WERI-Rb-1 (cell line): ENCODE measurements around the gene CDYL.

Source experiments
- DNase-seq: peaks from one replicate; pipeline ENCODE4 v3.0.0-alpha.2; 2020
- H3K27ac ChIP-seq: fragments of 250-450 bp; sonication (Bioruptor Pico); 2 replicates; pipeline ENCODE4 v1.5.1; 2020; ENCODE audit warnings: mild to moderate bottlenecking, moderate library complexity
- H3K27me3 ChIP-seq: fragments of 250-450 bp; sonication (Bioruptor Pico); 2 replicates; pipeline ENCODE4 v1.5.1; 2021; ENCODE audit warnings: mild to moderate bottlenecking, low read depth, moderate library complexity; ENCODE audit not compliant: insufficient read depth, severe bottlenecking
- H3K36me3 ChIP-seq: fragments of 250-450 bp; sonication (Bioruptor Pico); 2 replicates; pipeline ENCODE4 v1.5.1; 2020; ENCODE audit warnings: mild to moderate bottlenecking, moderate library complexity
- H3K4me3 ChIP-seq: 2 replicates; pipeline ENCODE4 v1.5.1; 2011; ENCODE audit warnings: low read depth, mild to moderate bottlenecking, control low read depth, low read length
- H3K9me3 ChIP-seq: fragments of 250-450 bp; sonication (Bioruptor Pico); 2 replicates; pipeline ENCODE4 v1.5.1; 2021; ENCODE audit warnings: mild to moderate bottlenecking, moderate library complexity; ENCODE audit not compliant: severe bottlenecking
- CTCF ChIP-seq: IDR thresholded peaks from 2 replicates; pipeline ENCODE4 v1.5.1; 2011; ENCODE audit warnings: low read depth, mild to moderate bottlenecking, control low read depth, inconsistent platforms, low read length

Gene CDYL

GRCh38 chr6:4904461-4905025 is 128.3 kb downstream of the CDYL start:
- Histone ChIP-seq H3K36me3 (no peaks in the 10 kb centered on the region; the same call in none of the 2 replicates), H3K27me3 (no peaks in the 10 kb centered on the region)
- no peak for TF ChIP-seq CTCF

DNA sequence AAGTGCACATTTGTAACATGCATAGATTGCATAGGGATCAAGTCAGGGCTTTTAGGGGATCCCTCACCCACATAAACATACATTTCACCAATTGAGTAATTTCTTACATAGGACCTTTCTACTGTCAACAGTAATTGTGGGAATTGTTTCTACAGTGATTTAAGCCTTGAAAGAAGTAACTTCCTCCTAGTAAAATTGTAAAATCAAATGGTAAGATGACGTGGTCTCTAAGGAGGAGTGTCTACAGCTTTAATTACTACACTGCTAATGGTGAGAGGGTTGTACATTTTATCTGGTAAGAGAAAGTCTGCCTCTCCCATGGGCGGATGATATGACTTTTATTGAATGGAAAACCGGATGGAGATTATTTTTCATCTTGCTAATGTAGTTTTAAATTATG is 129.6 kb downstream of the CDYL start:
- H3K4me3 ChIP-seq = no peak overlapping the region
- H3K27ac ChIP-seq = no peak overlapping the region
- no peaks in the 10 kb centered on the region for H3K27me3 ChIP-seq
- no peak for TF ChIP-seq CTCF
- H3K9me3 ChIP-seq = no peaks in the 10 kb centered on the region
- no peak for DNase-seq
- peaks cover 4% of the 10 kb centered on the region for H3K36me3 ChIP-seq

More at GRCh38 chr6:4904461-4905025, 128.3 kb downstream of the CDYL start:
- H3K9me3 ChIP-seq = peaks cover 2% of the 10 kb centered on the region
- H3K27ac ChIP-seq = no peak overlapping the region
- DNase-seq = peak; percentile 36
- H3K4me3 ChIP-seq = no peak overlapping the region; the same call in 1 of the 2 replicates

DNA sequence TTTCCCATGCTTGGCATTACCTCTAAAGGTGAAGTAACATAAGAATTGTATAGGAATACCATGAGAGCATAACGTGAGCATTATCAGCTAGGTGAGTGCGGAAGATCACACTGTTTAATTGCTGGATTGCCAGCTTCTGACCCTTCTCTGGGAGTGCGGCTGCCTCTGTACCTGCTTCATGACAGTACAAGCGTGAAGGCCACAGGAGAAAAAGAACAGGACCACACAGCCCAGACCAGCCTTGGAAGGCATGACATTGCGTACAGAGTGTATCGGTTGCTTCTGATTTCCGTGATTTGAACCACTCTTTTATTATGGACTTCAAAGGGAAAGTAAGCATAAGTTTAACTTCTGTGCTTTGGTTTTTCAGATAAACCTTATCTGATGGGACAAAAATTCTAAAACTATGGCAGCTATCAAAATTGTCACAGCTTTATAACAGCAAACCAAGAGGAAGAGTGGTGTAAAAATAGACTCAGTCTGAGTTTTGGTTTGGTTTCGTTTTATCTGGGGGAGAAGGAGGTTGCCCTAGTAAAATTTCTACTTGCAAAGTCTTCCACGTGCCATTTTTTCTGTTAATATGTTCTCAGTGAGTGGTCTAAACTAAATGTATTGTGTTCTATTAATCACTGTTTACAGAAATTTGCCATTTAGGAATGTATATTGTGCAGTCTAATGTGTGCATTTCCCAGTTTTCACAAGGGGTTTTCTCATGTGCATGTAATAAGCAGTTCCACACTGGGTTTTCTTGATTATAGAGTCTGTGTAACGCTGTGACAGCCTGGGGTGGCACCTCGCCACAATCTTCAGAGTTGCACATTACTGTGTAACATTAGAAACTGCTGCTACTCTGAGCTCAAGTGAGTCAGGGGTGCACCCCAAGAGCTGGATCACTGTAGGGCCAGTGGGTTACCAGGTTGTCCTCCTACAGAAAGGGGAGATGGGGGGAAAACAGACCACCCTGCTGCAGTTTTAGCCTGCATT is 130.4 kb downstream of the CDYL start:
- no peaks in the 10 kb centered on the region for H3K9me3 ChIP-seq
- TF ChIP-seq CTCF = no peak
- H3K36me3 ChIP-seq = peaks cover 4% of the 10 kb centered on the region
- H3K27ac ChIP-seq = no peak overlapping the region
- DNase-seq = no peak
- no peaks in the 10 kb centered on the region for H3K27me3 ChIP-seq
- H3K4me3 ChIP-seq = no peak overlapping the region

GRCh38 chr6:4907602-4908001 is 131.4 kb downstream of the CDYL start:
- Histone ChIP-seq H3K27ac (no peak overlapping the region), H3K36me3 (peaks cover 4% of the 10 kb centered on the region), H3K4me3 (no peak overlapping the region), H3K9me3 (no peaks in the 10 kb centered on the region), H3K27me3 (no peaks in the 10 kb centered on the region)
- no peak for TF ChIP-seq CTCF
- no peak for DNase-seq

- TF ChIP-seq CTCF = no peak
- Histone ChIP-seq H3K4me3 (no peak overlapping the region), H3K27ac (no peak overlapping the region), H3K36me3 (peaks cover 4% of the 10 kb centered on the region), H3K27me3 (no peaks in the 10 kb centered on the region), H3K9me3 (no peaks in the 10 kb centered on the region)
- DNase-seq = no peak
Measured at GRCh38 chr6:4908062-4908461, 131.9 kb downstream of the CDYL start.
